ENCODE measurements around the gene TRUB2. TPM values are rescaled to one million over a fixed set of nuclear protein-coding genes. Genes with fewer than 3 reads are reported as not detected.

The TRUB2 gene
- total RNA-seq, 1 donor from 2014 or later = 19.8 TPM

DNA sequence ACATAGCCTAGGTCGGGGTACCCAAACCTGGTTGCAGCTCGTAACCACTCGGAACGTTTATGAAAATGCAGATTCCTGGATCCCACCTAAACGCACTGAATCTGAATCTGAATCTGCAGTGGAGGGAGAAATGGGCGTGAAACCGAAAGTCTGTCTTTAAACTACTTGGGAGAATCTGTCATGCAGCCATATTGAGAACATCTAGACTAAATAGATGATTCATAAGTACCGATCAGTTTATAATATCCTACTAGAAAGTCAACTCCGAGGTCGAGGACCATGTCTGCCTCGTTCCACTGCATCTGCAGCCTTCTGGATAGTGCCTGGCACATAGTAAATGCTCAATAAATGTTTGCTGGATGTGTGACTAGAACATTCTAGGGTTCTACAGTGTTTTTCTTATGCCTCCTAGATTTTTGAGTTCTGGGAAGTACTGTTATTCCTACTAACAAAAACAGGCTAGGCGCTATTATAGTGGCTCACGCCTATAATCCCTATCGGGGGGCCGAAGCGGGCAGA, 1.0 kb upstream of the TRUB2 start:
- DNase-seq (ENCODE audit: low spot score) = no peak
- Mint-ChIP-seq H3K27me3 (ENCODE audit: low read depth) (no peaks in the 10 kb centered on the region), H3K9me3 (ENCODE audit: low read depth) (no peaks in the 10 kb centered on the region), H3K4me1 (ENCODE audit: low read depth) (peaks cover 23% of the 10 kb centered on the region), H3K4me3 (ENCODE audit: unreplicated experiment) (peak overlapping the region; percentile 93), H3K27ac (ENCODE audit: unreplicated experiment) (peak overlapping the region; percentile 99), H3K36me3 (ENCODE audit: low read depth) (peaks cover 2% of the 10 kb centered on the region)
- TF ChIP-seq, protein P1, sequence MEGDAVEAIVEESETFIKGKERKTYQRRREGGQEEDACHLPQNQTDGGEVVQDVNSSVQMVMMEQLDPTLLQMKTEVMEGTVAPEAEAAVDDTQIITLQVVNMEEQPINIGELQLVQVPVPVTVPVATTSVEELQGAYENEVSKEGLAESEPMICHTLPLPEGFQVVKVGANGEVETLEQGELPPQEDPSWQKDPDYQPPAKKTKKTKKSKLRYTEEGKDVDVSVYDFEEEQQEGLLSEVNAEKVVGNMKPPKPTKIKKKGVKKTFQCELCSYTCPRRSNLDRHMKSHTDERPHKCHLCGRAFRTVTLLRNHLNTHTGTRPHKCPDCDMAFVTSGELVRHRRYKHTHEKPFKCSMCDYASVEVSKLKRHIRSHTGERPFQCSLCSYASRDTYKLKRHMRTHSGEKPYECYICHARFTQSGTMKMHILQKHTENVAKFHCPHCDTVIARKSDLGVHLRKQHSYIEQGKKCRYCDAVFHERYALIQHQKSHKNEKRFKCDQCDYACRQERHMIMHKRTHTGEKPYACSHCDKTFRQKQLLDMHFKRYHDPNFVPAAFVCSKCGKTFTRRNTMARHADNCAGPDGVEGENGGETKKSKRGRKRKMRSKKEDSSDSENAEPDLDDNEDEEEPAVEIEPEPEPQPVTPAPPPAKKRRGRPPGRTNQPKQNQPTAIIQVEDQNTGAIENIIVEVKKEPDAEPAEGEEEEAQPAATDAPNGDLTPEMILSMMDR (IDR thresholded peaks at IDR 0.05) = no peak

DNA sequence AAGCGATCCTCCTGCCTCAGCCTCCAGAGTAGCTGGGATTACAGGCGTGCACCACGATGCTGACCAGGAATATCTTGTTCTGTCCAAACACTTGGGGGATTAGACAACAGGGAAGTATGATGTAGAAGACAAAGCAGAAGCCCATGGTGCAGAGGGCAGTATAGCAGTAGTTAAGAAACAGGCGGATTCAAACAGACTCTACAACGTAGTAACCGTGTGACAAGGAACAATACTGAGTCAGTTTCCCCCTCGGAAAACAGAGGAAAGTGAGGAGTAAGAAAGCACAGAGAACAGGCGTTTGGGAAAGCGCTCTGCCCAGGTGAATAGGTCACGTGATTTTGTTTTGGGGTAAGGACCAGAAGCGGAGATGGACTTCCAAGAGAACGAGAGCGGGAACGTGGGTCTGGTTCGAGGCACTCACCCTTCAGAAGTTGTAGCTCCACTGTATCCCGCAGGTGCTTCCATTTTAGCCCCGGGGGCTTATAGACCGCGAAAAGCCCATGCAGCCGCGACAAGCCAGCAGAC, 306 bp downstream of the TRUB2 start:
- Mint-ChIP-seq H3K36me3 (ENCODE audit: low read depth) (peaks cover 2% of the 10 kb centered on the region), H3K27me3 (ENCODE audit: low read depth) (no peaks in the 10 kb centered on the region), H3K4me1 (ENCODE audit: low read depth) (peaks cover 23% of the 10 kb centered on the region), H3K9me3 (ENCODE audit: low read depth) (no peaks in the 10 kb centered on the region), H3K4me3 (ENCODE audit: unreplicated experiment) (peak overlapping the region; percentile 93), H3K27ac (ENCODE audit: unreplicated experiment) (peak overlapping the region; percentile 99)
- TF ChIP-seq, protein P1 (IDR thresholded peaks at IDR 0.05) = no peak
- no peak for DNase-seq (ENCODE audit: low spot score)

DNA sequence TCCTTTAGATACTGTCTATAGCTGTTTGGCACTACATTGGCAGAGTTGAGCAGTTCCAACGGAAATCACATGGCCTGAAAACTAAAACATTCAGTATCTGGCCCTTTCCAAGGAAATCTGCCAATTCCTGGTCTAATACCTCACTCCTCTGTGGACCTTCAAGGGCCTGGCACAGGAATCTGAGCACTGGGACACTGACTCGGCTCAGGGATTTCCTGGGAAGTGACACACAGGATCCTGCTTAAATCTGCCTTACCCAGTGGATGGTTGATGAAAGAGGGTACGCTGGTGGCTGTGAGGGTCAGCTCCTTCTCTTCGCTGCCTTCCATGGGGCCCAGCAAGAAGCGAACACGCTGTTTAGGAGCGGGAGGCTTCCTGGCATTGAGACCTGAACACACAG, 904 bp downstream of the TRUB2 start:
- H3K9me3 Mint-ChIP-seq (ENCODE audit: low read depth) = no peaks in the 10 kb centered on the region
- H3K27me3 Mint-ChIP-seq (ENCODE audit: low read depth) = no peaks in the 10 kb centered on the region
- DNase-seq (ENCODE audit: low spot score) = no peak
- no peak overlapping the region for H3K27ac Mint-ChIP-seq (ENCODE audit: unreplicated experiment)
- peaks cover 5% of the 10 kb centered on the region for H3K36me3 Mint-ChIP-seq (ENCODE audit: low read depth)
- H3K4me3 Mint-ChIP-seq (ENCODE audit: unreplicated experiment) = peak overlapping the region; percentile 93
- TF ChIP-seq, protein P1 (IDR thresholded peaks at IDR 0.05) = no peak
- H3K4me1 Mint-ChIP-seq (ENCODE audit: low read depth) = peaks cover 23% of the 10 kb centered on the region

DNA sequence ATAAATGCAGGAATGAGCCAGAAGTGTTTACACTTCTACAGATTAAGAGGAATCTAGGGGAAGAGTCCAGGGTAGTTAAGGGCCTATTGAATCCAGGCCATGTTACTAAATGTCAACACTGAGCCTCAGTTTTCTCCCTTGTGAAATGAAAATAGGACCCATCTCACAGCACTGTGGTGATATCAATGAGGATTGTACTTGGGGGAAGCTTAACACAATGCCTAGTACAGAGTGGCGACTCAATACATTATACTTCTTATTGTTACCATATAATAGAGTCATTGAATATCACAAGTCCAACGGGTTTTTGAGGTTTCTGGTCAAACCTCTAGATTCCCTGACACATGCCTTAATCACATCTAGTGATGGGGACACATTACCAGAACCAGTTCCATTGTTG, 4.6 kb downstream of the TRUB2 start:
- Mint-ChIP-seq H3K27me3 (ENCODE audit: low read depth) (no peaks in the 10 kb centered on the region), H3K4me1 (ENCODE audit: low read depth) (peaks cover 7% of the 10 kb centered on the region), H3K27ac (ENCODE audit: unreplicated experiment) (no peak overlapping the region), H3K36me3 (ENCODE audit: low read depth) (peaks cover 5% of the 10 kb centered on the region), H3K9me3 (ENCODE audit: low read depth) (no peaks in the 10 kb centered on the region), H3K4me3 (ENCODE audit: unreplicated experiment) (no peak overlapping the region)
- DNase-seq (ENCODE audit: low spot score) = no peak
- TF ChIP-seq, protein P1 (IDR thresholded peaks at IDR 0.05) = no peak

DNA sequence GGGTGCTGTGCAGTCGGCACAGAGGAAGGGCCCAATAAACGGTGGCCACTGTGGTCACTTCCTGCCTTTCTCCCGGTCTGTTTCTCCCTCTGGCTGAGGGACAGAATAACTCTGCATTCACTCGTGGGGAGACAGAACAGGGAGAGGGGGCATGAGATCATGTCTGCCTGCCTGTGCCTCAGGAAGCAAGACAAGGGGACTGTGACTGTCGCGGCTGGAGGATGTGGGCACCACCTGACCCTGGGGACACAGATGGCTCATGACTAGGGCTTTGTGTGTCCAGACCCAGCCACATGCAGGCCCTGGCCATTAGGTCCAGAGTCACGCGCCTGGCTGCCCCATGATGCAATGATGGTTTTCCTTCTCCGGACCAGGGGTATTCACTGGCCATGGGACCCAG, 5.8 kb downstream of the TRUB2 start:
- no peaks in the 10 kb centered on the region for H3K27me3 Mint-ChIP-seq (ENCODE audit: low read depth)
- H3K9me3 Mint-ChIP-seq (ENCODE audit: low read depth) = no peaks in the 10 kb centered on the region
- no peak for DNase-seq (ENCODE audit: low spot score)
- H3K27ac Mint-ChIP-seq (ENCODE audit: unreplicated experiment) = no peak overlapping the region
- H3K4me1 Mint-ChIP-seq (ENCODE audit: low read depth) = peaks cover 2% of the 10 kb centered on the region
- no peak overlapping the region for H3K4me3 Mint-ChIP-seq (ENCODE audit: unreplicated experiment)
- TF ChIP-seq, protein P1 (IDR thresholded peaks at IDR 0.05) = no peak
- H3K36me3 Mint-ChIP-seq (ENCODE audit: low read depth) = peaks cover 5% of the 10 kb centered on the region
